ENCODE measurements around the gene VPS72.
A peak's percentile ranks its signal among the peaks of the same experiment; 100 is the strongest.

VPS72 gene

GRCh38 chr1:151143986-151144385 lies 46.0 kb downstream of the VPS72 start:
- no peak for DNase-seq

GRCh38 chr1:151143057-151143435 lies 47.0 kb downstream of the VPS72 start:
- DNase-seq: no peak

DNA sequence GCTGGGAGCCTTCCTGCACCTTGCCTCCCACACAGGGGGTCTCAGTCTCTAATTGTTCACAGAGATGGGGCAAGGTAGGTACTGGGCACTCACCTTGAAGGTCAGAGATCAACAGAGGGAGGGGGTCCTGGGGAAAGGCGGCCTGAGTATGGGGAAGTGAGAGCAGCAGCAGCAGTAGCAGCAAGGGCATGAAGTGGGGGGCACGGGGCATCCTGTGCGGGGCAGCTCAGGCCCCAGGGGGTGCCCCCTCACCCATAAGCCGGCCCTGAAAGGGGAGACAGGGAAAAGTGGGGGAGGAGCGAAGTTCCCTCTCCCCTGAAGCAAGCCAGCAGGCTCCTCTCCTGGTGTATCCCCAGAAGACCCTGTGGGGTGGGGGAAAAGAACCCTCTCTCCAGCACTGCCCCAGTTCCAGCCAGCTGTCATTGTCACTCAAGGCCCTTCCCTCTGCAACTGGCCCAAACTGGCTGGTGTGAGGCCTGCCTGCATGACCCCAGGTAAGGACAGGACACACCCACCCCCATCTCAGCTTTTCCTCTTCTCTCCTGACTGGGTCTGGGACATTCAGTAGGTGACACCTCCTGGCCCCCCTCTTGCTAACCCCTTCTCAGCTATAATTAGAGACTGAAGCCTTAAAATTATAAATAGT lies 47.5 kb downstream of the VPS72 start:
- DNase-seq: no peak

DNA sequence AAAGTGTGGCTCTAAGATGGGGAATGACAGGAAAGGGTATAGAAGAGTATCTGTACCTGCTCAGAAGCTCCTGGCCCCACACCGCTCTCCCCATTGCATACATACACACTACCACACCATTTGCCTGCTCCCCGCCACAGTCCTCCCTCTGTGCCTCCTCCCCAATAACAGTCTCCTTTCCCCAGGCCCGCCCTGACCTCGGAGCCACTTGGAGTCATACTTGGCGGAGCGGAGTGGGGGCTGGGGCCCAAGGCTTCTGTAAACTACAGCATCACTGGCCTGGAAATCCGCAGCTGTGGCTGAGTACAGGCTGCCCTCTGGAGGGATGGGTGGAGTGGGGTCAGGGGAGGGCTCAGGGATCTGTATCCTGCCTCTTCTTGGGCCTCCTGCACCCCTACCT lies 52.2 kb downstream of the VPS72 start:
- DNase-seq: no peak

DNA sequence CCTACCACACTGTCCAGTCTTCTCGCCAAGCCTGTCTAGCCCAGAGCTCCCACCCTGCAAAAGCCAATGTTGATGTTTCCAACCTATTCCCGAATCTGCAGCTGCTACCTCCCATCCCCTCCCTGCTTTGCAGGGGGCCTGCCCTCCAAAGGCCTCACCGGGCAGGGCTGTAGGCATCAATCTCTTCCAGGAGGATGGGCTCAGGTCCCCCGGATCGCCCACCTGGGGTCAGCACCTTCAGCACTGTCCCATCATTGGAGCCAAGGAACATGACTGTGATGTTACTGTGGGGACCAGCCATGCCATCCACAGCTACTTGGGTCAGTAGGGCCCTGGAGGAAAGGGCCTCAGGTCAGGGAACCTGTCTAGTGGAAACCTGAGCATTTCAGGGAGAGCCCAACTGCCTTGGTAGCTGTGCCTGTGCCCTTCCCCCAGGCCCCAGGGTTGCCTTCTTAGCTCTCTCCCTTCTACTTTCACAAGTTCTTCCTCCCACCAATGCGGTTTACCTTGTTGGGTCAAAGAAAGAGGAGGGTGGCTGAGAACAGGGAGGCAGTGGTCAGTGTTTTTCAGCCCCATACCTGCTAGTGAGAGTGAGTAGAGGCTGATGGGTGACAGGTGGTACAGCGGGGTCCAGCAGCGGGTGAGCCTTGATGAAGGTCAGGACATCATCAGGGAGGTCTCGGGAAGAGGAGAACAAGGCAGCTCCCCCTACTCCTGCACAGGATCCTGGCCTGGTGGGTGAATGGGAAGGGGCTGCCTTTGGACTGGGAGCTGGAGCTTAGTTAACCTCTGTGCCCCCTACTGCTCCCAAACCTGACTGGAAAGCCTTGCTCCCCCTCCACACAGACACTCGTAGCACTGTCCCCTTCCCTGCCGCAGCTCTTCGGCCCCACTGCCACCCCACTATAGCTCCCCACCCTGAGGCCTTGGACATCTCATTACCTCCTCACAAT lies 54.3 kb downstream of the VPS72 start:
- DNase-seq: no peak

- DNase-seq: no peak
These were observed 55.0 kb downstream of the VPS72 start for GRCh38 chr1:151134991-151135390.

GRCh38 chr1:151134396-151134795 lies 55.6 kb downstream of the VPS72 start:
- no peak for DNase-seq

DNA sequence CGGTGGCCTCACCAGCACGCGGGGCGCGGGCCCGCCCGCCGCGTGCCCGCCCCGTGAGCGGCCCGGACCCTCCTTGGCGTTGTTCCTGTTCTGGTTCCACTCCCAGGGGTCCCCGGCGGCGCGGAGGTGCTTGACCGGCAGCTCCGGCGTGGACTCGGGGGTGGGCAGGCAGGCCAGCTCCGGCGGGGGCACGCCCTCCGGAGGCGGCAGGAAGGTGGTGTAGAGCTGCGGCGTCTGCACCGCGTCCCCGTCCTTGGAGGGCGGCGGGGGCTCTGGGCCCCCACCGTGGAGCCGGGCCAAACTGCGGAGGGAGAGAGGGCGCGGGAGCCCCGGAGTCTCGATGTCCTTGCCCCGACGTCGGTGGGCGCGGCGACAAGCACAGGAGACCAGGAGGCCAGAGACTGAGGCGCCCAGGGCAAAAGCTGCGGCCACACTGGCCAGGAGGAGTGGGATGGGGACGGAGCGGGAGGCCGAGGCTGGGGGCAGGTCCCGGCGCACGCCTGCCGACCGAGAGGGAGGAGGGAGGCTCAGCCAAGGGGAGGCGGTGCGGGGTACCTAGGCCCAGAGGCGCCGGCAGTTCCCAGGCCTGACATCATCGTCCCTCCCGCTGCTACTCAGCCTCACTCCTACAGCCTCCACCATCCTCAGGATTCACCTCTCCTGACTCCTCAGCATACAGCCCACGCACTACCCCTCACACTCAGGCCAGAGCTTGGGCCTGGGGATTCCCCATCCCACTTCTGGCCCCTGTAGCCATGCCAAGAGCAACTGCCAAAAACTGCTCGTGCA lies 56.8 kb downstream of the VPS72 start:
- no peak for DNase-seq

DNA sequence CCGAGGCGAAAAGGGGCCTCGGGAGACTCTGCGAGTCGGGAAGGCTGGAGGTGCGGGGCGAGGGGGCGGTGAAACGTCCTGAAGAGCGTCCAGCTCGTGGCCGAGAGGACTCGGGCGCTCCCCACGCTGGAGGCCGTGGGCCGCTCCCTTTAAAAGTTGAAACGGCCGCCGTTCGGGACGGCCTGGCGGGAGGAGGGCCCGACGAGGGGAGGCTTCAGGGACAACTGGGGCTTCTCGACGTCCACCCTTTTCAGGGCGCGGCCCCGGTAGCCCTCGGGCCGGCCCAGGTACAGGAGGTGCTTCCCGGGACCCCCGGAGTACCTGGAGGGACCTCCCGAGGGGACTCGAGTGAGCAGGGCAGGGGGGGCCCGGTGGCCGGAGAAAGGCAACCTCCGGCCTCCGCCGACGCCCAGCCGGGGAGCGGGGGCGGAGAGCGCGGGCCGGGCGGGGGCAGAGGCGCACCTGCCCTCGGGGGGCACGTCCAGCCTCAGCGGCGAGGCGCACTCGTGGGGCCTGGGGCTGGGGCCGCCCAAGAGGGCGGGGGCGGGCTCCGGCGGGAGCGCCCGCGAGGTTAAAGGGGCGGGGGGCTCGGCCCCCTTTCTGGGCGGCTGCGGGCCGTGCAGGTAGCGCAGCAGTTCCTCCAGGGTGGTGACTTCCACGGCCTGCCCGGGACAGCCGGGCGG lies 57.5 kb downstream of the VPS72 start:
- no peak for DNase-seq

- DNase-seq: no peak
These were observed 58.2 kb downstream of the VPS72 start for GRCh38 chr1:151131701-151132334.

GRCh38 chr1:151130987-151131586 lies 58.9 kb downstream of the VPS72 start:
- peak; percentile 87 for DNase-seq

GRCh38 chr1:151128800-151129199 lies 61.2 kb downstream of the VPS72 start:
- DNase-seq: no peak

Measured in activated effector memory CD4-positive, alpha-beta T cell treated with anti-CD3 and anti-CD28 coated beads, Interleukin-2, amount 50 U/mL, for 16 hours (primary cell).